ENCODE results near the gene ZFYVE16. TPM values are rescaled to one million over a fixed set of nuclear protein-coding genes. Genes with fewer than 3 reads are reported as not detected.
"Not testable (repeated sequence)": the region's sequence is repeated elsewhere in the genome, so short reads cannot be mapped to it uniquely, and the experiment has no call there.

The ZFYVE16 gene
- 37.6 TPM for total RNA-seq
- long read RNA-seq, partial matches to known transcripts = 6 of 9 reads
- long read RNA-seq, other reads (novel, unspliced or antisense) = 3 of 9 reads

GRCh38 chr5:80407735-80408483 lies at the start of gene ZFYVE16:
TSS of gene ZFYVE16 (plus strand) at chr5:80408064. CDS start at chr5:80434148, 26,084 bp downstream.
- peak; percentile 100 for DNase-seq (ENCODE audit: low spot score)

DNA sequence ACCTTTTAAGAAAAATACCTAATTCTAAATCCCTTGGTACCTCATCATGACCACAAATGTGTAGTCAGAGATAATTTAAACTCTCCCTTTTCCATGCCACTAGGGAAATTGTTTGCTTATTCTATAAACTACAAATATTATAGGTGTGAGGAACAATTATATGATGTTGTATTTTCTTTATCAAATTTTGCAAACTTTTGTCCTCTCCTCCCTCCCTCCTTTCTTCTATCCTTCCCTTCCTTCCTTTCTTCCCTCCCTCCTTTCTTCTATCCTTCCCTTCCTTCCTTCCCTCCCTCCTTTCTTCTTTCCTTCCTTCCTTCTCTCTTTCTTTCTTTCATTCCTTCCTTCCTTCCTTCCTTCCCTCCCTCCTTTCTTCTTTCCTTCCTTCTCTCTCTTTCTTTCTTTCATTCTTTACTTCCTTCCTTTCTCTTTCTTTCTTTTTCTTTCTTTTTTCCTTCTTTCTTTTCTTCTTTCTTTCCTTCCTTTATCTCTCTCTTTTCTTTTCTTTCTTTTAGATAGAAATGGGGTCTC lies 46.9 kb upstream of the ZFYVE16 start:
- no peak for DNase-seq (ENCODE audit: low spot score)

DNA sequence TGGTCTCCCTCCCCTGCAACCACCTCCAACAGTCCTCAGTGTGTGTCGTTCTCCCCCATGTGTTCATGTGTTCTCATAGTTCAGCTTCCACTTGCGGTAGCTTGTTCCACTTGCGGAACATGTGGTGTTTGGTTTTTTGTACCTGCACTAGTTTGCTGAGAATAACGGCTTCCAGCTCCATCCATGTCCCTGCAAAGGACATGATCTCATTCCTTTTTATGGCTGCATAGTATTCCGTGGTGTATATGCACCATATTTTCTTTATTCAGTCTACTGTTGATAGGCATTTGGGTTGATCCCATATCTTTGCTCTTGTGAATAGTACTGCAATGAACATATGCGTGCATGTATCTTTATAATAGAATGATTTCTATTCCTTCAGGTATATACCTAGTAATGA lies 43.0 kb upstream of the ZFYVE16 start:
- DNase-seq (ENCODE audit: low spot score) = no peak

DNA sequence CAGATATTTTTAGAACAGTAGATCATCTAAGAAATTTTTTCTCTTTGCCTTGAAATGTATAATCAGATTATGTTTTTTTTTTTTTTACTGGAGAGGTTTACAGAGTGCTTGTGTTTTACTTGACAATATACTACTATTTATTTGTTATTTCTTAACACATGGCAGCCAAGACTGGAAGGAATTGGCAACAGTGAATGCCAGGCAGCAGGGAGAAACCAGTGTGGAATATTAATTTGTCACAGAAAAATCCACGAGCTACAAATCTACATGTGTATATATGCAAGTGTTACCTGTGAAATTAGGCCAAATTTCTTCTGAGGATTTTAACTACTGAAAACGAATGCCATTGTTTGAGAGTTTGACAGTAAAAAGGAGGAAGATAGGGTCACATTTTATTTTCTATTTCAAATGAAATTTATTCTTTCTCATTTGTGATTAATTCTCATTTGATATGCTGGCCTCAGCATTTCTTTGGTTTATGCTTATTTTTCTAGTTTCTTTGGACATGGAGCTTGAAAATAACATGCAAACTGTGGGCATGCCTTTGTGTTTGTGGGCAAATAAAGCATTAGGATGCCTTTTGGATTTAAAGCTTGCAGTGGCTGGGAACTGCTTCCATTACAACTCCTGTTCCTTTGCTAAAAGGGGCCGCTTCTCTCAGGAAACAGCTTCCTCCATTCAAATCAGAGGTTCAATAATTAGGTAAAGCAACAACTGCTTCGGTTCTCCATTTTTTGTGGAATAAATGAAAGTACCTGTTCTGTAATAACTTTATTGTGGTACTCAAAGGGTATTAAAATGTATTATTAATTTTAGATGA lies 39.0 kb upstream of the ZFYVE16 start:
- DNase-seq (ENCODE audit: low spot score) = no peak

- DNase-seq (ENCODE audit: low spot score) = no peak
These were observed 38.3 kb upstream of the ZFYVE16 start for GRCh38 chr5:80369521-80369920.

DNA sequence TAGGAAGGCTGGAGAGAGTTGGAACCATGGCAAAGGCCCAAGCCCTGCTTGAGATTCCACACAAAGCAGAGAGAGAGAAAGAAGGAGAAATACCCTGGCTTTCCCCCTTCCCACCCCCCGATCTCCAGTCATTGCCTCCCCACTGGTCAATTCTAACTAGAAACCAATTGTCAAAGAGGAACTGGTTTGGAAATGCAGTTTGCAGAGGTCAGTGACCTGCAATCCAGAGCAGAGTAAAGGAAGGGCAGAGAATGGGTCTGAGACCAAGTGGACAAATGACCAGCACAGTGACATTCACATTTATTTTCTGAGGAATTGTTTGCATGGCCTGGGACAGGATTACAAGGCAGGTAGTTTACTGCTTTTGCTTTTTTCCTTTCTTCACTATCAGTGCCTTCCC lies 37.5 kb upstream of the ZFYVE16 start:
- no peak for DNase-seq (ENCODE audit: low spot score)

DNA sequence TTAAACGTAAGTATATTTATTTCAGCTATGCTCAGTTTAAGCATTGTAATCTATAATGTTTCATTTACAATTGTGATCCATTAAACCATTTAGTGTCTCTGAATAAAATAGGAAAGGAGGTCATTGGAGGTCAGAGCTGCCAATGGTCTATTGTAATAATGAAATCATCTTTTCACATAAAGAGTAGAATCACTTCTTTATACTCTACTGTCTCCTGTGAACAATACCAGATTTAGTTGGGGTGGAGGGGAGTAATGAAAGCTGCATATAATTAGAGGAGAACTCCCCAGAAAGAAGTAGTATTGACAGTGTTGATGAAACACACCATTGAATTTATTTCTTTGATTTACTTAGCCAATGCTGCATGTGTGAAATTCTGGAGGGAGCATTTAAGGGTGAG lies 35.1 kb upstream of the ZFYVE16 start:
- DNase-seq (ENCODE audit: low spot score) = no peak

DNA sequence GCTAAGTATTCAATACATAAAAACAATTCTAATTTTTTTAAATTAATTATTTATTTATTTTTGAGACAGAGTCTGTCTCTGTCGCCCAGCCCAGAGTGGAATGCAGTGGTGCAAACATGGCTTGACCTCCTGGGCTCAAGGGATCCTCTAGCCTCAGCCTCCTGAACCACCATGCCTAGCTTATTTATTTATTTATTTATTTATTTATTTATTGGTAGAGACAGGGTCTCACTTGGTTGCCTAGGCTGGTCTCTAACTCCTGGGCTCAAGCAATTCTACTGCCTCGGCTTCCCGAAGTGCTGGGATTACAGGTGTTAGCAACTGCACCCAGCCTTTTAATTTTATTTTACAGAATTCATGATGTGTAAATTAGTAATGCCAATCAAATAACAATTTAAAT lies 33.7 kb upstream of the ZFYVE16 start:
- no peak for DNase-seq (ENCODE audit: low spot score)

GRCh38 chr5:80376557-80376956 lies 31.3 kb upstream of the ZFYVE16 start:
- no peak for DNase-seq (ENCODE audit: low spot score)

GRCh38 chr5:80382488-80382887 lies 25.4 kb upstream of the ZFYVE16 start:
- DNase-seq (ENCODE audit: low spot score) = no peak

- no peak for DNase-seq (ENCODE audit: low spot score)
These were observed 20.6 kb upstream of the ZFYVE16 start for GRCh38 chr5:80387063-80387768.

DNA sequence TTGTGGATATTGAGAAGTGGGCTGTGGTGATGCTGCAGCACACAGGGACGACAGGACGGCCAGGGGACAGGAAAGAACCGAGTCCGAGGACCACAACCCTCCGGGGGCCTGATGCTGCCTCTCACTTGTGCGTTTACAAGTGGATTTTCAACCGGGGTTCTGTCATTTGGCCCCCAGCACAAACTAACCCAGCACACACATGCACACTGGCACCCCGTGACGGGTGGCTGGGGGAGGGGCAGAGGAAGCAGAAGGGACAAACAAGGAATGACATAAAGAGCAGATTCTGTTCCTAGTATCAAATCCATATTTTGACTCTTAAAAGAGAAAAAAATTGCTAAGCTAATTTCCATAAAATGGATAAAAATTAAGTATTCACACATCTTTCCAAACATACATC lies 18.3 kb upstream of the ZFYVE16 start:
- DNase-seq (ENCODE audit: low spot score) = no peak

- DNase-seq (ENCODE audit: low spot score) = not testable (repeated sequence)
These were observed 17.5 kb upstream of the ZFYVE16 start for GRCh38 chr5:80390413-80390812.

- DNase-seq (ENCODE audit: low spot score) = not testable (repeated sequence)
These were observed 16.6 kb upstream of the ZFYVE16 start for GRCh38 chr5:80391267-80391666.

DNA sequence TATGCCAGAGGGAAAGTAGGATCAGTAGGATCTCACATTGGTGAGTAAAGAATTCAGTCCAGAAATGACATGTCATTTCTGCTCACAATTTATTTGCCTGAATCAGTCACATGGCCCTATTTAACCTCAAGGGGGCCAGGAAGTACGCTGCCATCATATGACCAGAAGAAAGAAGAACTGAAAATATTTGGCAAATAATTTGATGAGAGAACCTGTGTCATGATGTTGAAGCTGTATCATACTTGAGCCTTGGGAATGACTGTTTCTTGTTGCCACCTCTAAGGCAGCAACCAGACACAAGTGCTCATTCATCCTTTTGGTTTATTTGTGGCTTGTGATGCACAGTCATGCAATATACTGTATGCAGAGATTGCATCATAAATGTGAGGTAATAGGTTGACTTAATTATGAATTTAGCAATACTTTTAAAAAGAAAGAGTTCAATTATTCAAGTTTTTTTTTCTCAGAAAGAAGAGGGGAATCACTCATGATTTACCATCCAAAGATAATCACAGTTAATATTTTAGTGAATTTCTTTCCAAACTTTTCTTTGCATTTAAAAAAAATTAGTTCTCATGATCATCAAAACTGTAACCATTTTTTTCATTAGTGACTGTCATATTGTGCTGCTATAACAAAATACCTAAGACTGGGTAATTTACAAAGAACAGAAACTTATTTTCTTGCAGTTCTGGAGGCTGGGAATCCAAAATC lies 8.2 kb upstream of the ZFYVE16 start:
- no peak for DNase-seq (ENCODE audit: low spot score)

GRCh38 chr5:80400368-80400767 lies 7.5 kb upstream of the ZFYVE16 start:
- not testable (repeated sequence) for DNase-seq (ENCODE audit: low spot score)

DNA sequence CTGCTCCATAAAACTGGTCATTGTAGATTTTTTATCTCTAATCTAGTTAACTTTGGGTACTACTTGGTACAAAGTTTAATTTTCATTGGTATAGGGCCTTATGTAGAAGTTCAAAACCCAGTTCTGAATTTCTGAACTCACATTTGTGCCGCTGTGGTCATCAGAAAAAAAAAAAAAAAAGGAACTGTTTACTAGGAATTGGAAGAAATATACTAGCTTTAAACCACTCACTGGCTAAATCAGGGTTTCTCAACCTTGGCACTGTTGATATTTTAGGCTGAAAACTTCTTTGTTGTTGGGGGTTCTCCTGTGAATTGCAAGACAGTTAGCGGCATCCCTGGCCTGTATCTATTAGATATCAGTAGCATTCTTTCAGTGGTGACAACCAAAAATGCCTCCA lies 4.1 kb upstream of the ZFYVE16 start:
- no peak for DNase-seq (ENCODE audit: low spot score)

DNA sequence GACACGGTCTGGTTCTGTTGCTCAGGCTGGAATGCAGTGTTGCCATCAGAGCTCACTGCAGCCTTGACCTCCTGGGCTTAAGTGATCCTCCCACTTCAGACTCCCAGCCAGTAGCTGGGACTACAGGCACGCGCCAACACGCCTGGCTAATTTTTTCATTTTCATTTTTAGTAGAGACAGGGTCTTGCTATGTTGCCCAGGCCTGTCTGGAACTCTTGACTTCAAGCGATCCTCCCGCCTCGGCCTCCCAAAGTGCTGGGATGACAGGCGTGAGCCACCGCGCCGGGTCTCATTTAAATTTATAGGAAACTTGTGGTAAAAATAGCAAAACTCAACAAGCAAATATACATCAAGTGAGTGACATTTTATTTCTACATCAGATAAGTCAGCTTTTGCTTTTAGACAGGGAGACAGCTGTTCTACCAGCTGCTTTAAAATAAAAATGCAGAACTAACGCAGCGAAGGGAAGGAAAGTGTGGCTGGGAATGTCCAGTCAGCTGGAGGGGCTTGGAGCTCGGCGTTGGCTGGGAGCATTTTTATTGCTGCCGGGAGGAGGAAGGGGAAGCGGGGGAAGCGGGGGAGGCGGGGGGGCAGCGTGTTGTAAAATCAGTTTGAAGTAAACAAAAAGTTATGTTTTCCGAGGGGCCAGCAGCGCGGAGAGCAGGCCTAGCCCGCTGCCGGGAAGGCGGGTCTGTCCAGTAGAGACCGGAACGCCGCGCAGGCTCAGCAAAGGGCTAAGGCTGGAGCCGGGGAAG lies 707 bp upstream of the ZFYVE16 start:
- no peak for DNase-seq (ENCODE audit: low spot score)

DNA sequence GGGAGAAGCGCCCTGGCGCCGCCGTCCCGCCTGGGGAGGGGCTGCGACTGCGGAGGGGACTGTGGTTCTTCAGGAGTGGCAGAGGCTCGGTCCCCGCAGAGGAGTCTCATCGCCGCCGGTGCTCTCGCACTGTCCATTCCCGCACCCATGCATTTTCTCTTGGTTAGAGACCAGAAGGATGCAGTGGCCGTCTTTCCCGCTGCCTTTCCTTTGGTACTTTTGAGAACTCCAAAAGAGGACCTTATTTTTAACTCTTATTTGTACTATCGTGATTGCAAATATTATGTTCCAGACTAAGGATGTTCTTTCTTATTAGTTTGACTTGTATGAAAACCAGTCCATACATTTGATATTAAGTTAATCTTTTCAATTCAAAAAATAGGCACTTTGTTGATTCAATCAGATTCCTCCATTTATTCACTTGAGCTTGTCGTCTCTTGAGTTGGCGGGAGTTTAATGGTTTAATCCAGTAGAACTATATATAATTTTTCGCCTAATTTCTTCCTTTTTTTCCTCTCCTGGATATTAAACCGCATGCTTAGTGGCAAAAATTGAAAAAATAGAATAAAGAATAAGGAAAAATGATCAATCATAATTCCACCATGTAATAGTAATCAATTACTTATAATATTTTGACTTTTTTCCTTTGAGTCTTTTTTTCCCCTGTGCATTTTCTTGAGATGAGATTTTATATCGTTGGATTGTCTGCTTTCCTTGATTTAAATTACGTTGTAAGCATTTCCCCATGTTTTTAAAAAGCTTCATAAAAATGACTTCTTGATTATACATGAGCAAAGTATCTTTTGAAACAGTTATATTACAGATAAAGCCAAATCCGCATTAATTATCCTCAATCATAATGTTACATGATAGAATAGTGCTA lies 861 bp downstream of the ZFYVE16 start:
- no peak for DNase-seq (ENCODE audit: low spot score)
